Adipose tissue (tissue), 3 donors: ENCODE data around the gene TMEM52. TPM values are rescaled to one million over a fixed set of nuclear protein-coding genes. Genes with fewer than 3 reads are reported as not detected.

Experiments used
- H3K27ac ChIP-seq: one replicate; pipeline ENCODE4 v1.5.1; 2013; ENCODE audit warnings: low read depth, low read length
- WGBS, 3 donors: extraction: QIAGEN DNeasy Blood & Tissue Kit; methylation state at CpG; one replicate each; pipeline ENCODE4 v1.1.7; 2013; 5-methylcytosine and 5-hydroxymethylcytosine counted together
- polyA plus RNA-seq, 3 donors: library from polyadenylated mRNA; stranded (reverse); fragments of 200-250 nt; gene quantifications; one replicate each; pipeline ENCODE4 v1.2.3, GENCODE V29; 2013
- donor health status: healthy with polysubstance abuse.
- donor health status: Bipolar disorder and iron deficiency.
- donor health status: healthy.

The TMEM52 gene
- polyA plus RNA-seq, 3 donors = 1.5 to 182 (median 5.6) TPM

- 9 to 11% (median 10%) methylated on average over 58 to 62 of the region's 62 CpGs for WGBS, 3 donors
- no peak overlapping the region for H3K27ac ChIP-seq
Measured at GRCh38 chr1:1919304-1920056, 401 bp upstream of the TMEM52 start.

GRCh38 chr1:1917995-1918900, 831 bp downstream of the TMEM52 start:
- no peak overlapping the region for H3K27ac ChIP-seq
- 20 to 58% (median 52%) methylated on average over 35 to 46 of the region's 46 CpGs for WGBS, 3 donors

- WGBS, 3 donors = 59 to 93% (median 91%) methylated on average over 14 of the region's 14 CpGs
Measured at GRCh38 chr1:1917304-1917976, 1.6 kb downstream of the TMEM52 start.

GRCh38 chr1:1916851-1917251, 2.2 kb downstream of the TMEM52 start:
- 46 to 86% (median 82%) methylated on average over 17 to 19 of the region's 19 CpGs for WGBS, 3 donors
- H3K27ac ChIP-seq = no peak overlapping the region

More at GRCh38 chr1:1917304-1917976, 1.6 kb downstream of the TMEM52 start:
- no peak overlapping the region for H3K27ac ChIP-seq

- H3K27ac ChIP-seq = no peak overlapping the region
- WGBS, 3 donors = 45 to 96% (median 89%) methylated on average over 22 to 23 of the region's 23 CpGs
Measured at GRCh38 chr1:1915911-1916840, 2.9 kb downstream of the TMEM52 start.

GRCh38 chr1:1914971-1915692, 3.9 kb downstream of the TMEM52 start, which contains the start of gene CALML6:
Gene CALML6 (plus strand): TSS chr1:1915260. CDS start chr1:1915281, 21 bp downstream.
- H3K27ac ChIP-seq = no peak within 1 kb of the TSS
- WGBS, 3 donors = 83 to 89% (median 86%) methylated on average over 15 of the region's 15 CpGs

- WGBS, 3 donors = 54 to 72% (median 68%) methylated on average over 20 of the region's 20 CpGs
- H3K27ac ChIP-seq = no peak overlapping the region
Measured at GRCh38 chr1:1914101-1914970, 4.7 kb downstream of the TMEM52 start.

GRCh38 chr1:1911350-1912041, 7.6 kb downstream of the TMEM52 start:
- WGBS, 3 donors = 84 to 89% (median 87%) methylated on average over 13 of the region's 13 CpGs
- H3K27ac ChIP-seq = no peak overlapping the region

- 93 to 94% (median 94%) methylated on average over 22 of the region's 22 CpGs for WGBS, 3 donors
- no peak overlapping the region for H3K27ac ChIP-seq
Measured at GRCh38 chr1:1910651-1911331, 8.3 kb downstream of the TMEM52 start.

- WGBS, 3 donors = 83 to 91% (median 86%) methylated on average over 6 of the region's 6 CpGs
- no peak overlapping the region for H3K27ac ChIP-seq
Measured at GRCh38 chr1:1910033-1910465, 9.0 kb downstream of the TMEM52 start.

GRCh38 chr1:1908506-1908791, 10.6 kb downstream of the TMEM52 start:
- no peak overlapping the region for H3K27ac ChIP-seq
- 4 to 10% (median 6%) methylated on average over 21 of the region's 21 CpGs for WGBS, 3 donors

GRCh38 chr1:1907098-1907736, 11.9 kb downstream of the TMEM52 start:
- 67 to 75% (median 70%) methylated on average over 8 of the region's 8 CpGs for WGBS, 3 donors
- H3K27ac ChIP-seq = no peak overlapping the region

- WGBS, 3 donors = 19 to 23% (median 22%) methylated on average over 15 of the region's 15 CpGs
- H3K27ac ChIP-seq = no peak overlapping the region
Measured at GRCh38 chr1:1906185-1907097, 12.6 kb downstream of the TMEM52 start.

GRCh38 chr1:1903224-1903623, 15.9 kb downstream of the TMEM52 start:
- H3K27ac ChIP-seq = no peak overlapping the region
- 90 to 98% (median 97%) methylated on average over 12 of the region's 12 CpGs for WGBS, 3 donors
